LNCaP clone FGC (cell line): ENCODE data around the gene PTCH1.
A peak's percentile ranks its signal among the peaks of the same experiment; 100 is the strongest.

ENCODE experiments used
- DNase-seq: peaks from one replicate; pipeline ENCODE4 v3.0.0-alpha.2; 2011; ENCODE audit warnings: low read depth
- H3K4me3 ChIP-seq: 2 replicates; pipeline ENCODE4 v1.5.1; 2011; ENCODE audit warnings: mild to moderate bottlenecking, low read depth, low read length, control low read depth
- TF ChIP-seq, protein P1 (sequence below): IDR thresholded peaks from 2 replicates; pipeline ENCODE4 v1.5.1; 2012; ENCODE audit warnings: mild to moderate bottlenecking; ENCODE audit not compliant: control insufficient read depth, insufficient read depth; ENCODE audit errors: extremely low read depth

The PTCH1 gene

DNA sequence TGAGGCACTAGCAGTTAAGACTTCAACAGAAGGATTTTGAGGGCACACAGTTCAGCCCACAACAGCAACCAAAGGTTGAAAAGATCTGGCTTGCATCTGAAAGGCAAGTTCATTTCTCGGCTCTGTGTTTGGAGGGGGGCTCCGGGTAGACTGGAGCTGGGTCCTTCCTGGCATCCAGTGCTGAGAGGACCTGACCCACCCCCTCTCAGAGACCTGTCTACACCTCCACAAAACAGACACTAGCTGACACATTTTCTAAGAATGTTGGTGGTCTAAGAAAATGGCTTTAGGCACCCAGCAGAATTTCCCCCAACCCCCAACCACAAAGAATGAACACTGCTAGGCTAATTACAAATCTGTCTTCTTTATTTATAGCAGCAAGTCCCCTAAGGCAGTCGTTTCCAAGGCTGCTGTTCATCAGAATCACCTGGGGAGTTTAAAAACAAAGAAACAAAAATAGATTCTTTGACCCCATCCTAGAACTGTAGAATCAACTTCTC lies 6.2 kb upstream of the PTCH1 start:
- no peak for DNase-seq
- TF ChIP-seq, protein P1, sequence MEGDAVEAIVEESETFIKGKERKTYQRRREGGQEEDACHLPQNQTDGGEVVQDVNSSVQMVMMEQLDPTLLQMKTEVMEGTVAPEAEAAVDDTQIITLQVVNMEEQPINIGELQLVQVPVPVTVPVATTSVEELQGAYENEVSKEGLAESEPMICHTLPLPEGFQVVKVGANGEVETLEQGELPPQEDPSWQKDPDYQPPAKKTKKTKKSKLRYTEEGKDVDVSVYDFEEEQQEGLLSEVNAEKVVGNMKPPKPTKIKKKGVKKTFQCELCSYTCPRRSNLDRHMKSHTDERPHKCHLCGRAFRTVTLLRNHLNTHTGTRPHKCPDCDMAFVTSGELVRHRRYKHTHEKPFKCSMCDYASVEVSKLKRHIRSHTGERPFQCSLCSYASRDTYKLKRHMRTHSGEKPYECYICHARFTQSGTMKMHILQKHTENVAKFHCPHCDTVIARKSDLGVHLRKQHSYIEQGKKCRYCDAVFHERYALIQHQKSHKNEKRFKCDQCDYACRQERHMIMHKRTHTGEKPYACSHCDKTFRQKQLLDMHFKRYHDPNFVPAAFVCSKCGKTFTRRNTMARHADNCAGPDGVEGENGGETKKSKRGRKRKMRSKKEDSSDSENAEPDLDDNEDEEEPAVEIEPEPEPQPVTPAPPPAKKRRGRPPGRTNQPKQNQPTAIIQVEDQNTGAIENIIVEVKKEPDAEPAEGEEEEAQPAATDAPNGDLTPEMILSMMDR: no peak
- no peak overlapping the region for H3K4me3 ChIP-seq

DNA sequence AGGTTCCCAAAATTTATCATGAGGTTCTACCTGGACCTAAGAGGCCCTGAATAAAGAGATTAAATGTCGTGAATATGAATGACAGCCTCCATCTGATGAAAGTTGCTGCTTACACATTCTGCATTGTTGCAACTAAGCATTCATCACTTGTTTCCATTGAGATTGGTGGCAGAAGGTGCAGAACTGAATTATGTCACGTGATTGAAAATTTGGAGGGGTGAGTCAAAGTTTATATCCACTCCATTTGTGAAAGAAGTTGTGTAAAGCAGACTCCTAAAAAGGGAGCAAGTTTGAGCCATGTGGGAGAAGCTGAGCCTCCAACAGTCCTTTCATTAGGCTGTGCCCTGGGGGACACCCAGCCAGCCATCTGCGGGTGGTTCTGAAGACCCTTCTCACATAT lies 4.9 kb upstream of the PTCH1 start:
- no peak overlapping the region for H3K4me3 ChIP-seq
- TF ChIP-seq, protein P1: no peak
- no peak for DNase-seq

DNA sequence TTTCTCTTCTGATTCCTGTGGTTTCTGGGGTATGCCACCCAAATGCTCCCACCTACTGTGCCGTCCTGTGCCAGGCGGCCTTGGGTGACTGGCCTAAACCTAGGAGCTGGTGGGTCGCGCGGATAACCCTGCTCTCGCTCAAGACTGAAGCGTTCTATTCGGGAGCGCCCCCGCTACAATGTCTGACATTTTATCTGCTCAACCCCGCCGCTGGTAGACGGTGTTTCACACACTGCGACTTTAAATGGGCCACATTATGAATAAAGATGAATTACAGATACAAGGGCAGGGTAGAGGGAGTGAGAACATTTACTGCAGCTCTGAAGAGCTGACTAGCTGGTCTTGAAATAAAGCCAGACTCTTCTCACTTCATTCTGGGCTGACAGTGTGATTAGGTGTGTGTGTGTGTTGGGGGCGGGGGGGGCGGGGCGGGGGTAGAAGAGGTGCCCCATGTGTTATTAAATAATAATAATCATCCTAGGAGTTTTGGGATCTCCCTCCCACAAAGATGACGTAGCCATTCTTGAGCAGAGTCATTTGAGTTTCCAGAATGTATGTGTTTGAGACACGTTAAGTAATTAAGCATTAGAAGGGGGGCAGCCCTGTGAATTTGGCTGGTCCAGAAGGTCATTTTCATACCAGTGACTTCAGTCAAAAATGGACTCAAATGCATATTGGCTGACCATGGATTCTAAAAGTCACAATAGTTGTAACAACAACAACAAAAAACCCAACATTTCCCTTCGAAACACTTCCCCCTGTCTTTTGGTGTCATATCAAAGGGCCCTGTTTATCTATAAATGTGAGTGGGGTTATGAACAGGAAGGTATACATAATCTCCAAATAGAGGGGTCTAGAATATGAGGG lies 1.0 kb upstream of the PTCH1 start:
- H3K4me3 ChIP-seq: no peak overlapping the region
- TF ChIP-seq, protein P1: no peak

DNA sequence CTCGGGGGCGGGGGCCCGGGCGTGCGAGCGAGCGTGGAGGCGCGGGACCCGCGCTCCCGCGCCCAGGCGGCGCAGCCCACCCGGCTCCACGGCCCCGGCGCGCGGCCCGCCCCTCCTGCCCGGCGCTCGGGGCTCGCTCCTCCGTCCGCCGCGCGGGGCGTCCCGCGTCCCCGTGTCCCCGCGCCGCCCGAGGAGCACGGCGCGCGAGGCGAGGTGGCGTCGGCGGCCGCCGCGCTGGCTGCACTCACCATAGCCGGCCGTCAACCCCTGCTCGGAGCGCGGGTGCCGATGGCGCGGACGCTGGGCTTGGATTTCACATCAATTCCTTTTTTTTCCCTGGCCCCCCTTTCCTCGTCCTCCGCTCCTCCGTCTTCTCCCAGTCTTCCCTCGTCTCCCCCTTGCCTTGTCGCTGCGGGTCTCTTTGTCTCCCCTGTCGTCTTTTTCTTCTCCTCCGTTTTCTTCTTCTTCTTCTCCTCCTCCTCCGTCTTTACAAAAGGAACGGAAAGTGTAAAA lies 494 bp downstream of the PTCH1 start:
- DNase-seq: no peak
- peak overlapping the region; percentile 59 for H3K4me3 ChIP-seq
- TF ChIP-seq, protein P1: no peak

More for the DNA sequence above, 1.0 kb upstream of the PTCH1 start:
- DNase-seq: no peak

DNA sequence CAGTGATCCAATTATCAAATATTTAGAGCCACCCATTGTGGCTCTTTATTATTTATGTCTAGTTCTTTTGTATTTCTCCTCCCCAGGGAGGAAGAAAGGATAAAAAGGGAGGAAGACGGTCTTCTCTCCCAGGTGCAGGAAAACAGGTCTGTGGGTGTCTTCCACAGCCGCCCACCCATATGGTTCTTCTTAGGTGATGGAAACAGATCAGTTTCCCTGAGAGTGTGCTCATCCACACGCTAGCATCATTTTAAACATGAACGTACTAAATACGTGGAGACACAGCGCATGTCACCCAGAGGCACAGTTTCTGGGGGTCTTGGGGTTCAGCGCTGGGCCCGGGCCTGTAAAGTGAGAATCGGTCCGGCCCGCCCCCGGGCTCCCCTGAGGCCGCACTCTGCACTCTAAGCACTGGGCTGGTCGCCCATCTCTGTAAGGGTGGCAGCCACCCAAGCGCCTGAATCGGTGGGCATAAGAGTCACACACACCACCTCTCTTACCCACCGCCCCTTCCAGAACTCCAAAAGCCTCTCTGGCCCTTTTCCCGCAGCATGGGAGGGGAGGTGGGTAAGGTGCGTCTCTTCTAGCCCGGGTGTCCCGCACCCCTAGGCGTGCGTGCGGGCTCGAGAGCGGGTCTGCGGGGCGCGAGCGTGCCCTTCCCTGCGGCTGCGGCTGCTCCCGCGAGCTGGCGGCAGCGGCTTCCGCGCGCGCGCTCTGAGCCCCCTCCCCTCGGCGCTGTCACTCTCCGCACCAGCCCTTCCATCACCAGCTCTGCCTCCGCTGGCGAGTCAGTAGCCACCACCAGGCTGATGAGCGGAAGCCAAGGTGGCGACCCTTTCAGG lies 1.3 kb downstream of the PTCH1 start:
- TF ChIP-seq, protein P1: no peak
- peak overlapping the region; percentile 54 for H3K4me3 ChIP-seq
- no peak for DNase-seq

DNA sequence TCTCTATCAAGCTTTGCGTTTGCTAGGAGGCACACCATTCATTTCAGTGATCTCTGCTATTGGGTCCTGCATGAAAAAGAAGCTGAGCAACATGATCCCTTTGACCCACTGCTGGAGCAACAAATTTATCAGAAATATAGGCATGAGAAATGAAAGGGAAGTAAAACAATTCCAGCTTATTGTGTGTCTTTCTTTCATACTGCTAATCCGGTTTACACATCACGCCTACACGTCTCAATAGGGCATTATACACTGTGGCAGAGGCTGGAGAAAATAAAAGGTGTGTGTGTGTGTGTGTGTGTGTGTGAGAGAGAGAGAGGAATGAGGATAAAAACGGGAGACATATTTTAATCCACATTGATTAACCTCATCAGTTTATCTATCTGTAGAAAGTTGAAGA lies 2.4 kb downstream of the PTCH1 start:
- no peak overlapping the region for H3K4me3 ChIP-seq
- no peak for DNase-seq
- TF ChIP-seq, protein P1: no peak
